HepG2 (cell line): Measurements from ENCODE around the gene ABCB9. TPM values are rescaled to one million over a fixed set of nuclear protein-coding genes. Genes with fewer than 3 reads are reported as not detected.

Experiments used
- CHCHD3 ChIP-seq: sonication (generic); formaldehyde crosslinking; IDR thresholded peaks from 2 replicates; pipeline ENCODE4 v1.8.0; 2022; ENCODE audit warnings: mild to moderate bottlenecking, missing genetic modification reagents, moderate library complexity
- DNMT3B ChIP-seq: conservative IDR thresholded peaks from 2 replicates; pipeline ENCODE4 v1.6.1; 2016; ENCODE audit warnings: missing biosample characterization, control low read depth
- E2F2 ChIP-seq: sonication (generic); formaldehyde crosslinking; IDR thresholded peaks from 2 replicates; pipeline ENCODE4 v1.4.0; 2020; ENCODE audit warnings: missing genetic modification reagents, borderline replicate concordance
- FOSL1 ChIP-seq: sonication (generic); formaldehyde crosslinking; IDR thresholded peaks from 2 replicates; pipeline ENCODE4 v1.9.0; 2021; ENCODE audit warnings: missing genetic modification reagents, borderline replicate concordance
- FOXO4 ChIP-seq: sonication (generic); formaldehyde crosslinking; conservative IDR thresholded peaks from 2 replicates; pipeline ENCODE4 v1.8.1; 2023; ENCODE audit warnings: missing genetic modification reagents
- HDAC2 ChIP-seq: sonication (generic); formaldehyde crosslinking; IDR thresholded peaks from 2 replicates; pipeline ENCODE4 v1.4.0; 2020; ENCODE audit warnings: missing genetic modification reagents
- MEIS1 ChIP-seq: sonication (generic); formaldehyde crosslinking; IDR thresholded peaks from 2 replicates; pipeline ENCODE4 v1.9.0; 2021; ENCODE audit warnings: mild to moderate bottlenecking, missing genetic modification reagents, moderate library complexity, borderline replicate concordance
- PRDM4 ChIP-seq: sonication (generic); formaldehyde crosslinking; IDR thresholded peaks from 2 replicates; pipeline ENCODE4 v1.9.0; 2021; ENCODE audit warnings: missing genetic modification reagents, borderline replicate concordance
- SRF ChIP-seq: IDR thresholded peaks from 2 replicates; pipeline ENCODE4 v1.6.1; 2011; ENCODE audit warnings: mild to moderate bottlenecking, low read depth, low read length, moderate library complexity
- ZFP62 ChIP-seq: sonication (generic); formaldehyde crosslinking; IDR thresholded peaks from 2 replicates; pipeline ENCODE4 v1.4.0; 2020; ENCODE audit warnings: missing genetic modification reagents
- ZNF230 ChIP-seq: sonication (generic); formaldehyde crosslinking; IDR thresholded peaks from 2 replicates; pipeline ENCODE4 v1.4.0; 2020; ENCODE audit warnings: mild to moderate bottlenecking, missing genetic modification reagents
- ZNF687 ChIP-seq: sonication (generic); formaldehyde crosslinking; IDR thresholded peaks from 2 replicates; pipeline ENCODE4 v1.5.1; 2020; ENCODE audit warnings: mild to moderate bottlenecking, missing genetic modification reagents, moderate library complexity
- ZNF772 ChIP-seq: sonication (generic); formaldehyde crosslinking; IDR thresholded peaks from 2 replicates; pipeline ENCODE4 v1.5.0; 2020; ENCODE audit warnings: mild to moderate bottlenecking, missing genetic modification reagents
- ZNF891 ChIP-seq: sonication (generic); formaldehyde crosslinking; IDR thresholded peaks from 2 replicates; pipeline ENCODE4 v1.5.0; 2020; ENCODE audit warnings: mild to moderate bottlenecking, missing genetic modification reagents
- polyA plus RNA-seq, 8 experiments: library from polyadenylated mRNA; depleted of rRNA in 3 of 8; stranded (reverse) in 7 of 8; unstranded in 1 of 8; fragments of >200 nt; fragmentation: Illumina TruSeq in 4 of 8; extraction: Trizol in 4 of 8; gene quantifications; 2 replicates each; pipeline versions ENCODE4 v1.2.1 to v1.2.3, GENCODE V29; 2011 to 2016; ENCODE audit warnings: low read depth in 4 of 8, missing spikeins in 1 of 8, mixed read lengths in 1 of 8; ENCODE audit not compliant: insufficient read depth in 1 of 8
- total RNA-seq, 5 experiments: library from RNA; depleted of rRNA; stranded (reverse); fragments of >200 nt; fragmentation: Illumina TruSeq; extraction: Trizol; gene quantifications; 2 replicates each; pipeline ENCODE4 v1.2.3, GENCODE V29; 2016; ENCODE audit warnings: low read depth in 1 of 5
- TF ChIP-seq, protein P1 (sequence below): sonication (generic); formaldehyde crosslinking; IDR thresholded peaks from 2 replicates; pipeline ENCODE4 v1.4.0; 2020; ENCODE audit warnings: low read depth, mild to moderate bottlenecking, missing genetic modification reagents
- TF ChIP-seq, protein P2 (sequence below): sonication (generic); formaldehyde crosslinking; IDR thresholded peaks from 2 replicates; pipeline ENCODE4 v1.8.0; 2022; ENCODE audit warnings: missing genetic modification reagents, mild to moderate bottlenecking, borderline replicate concordance

The ABCB9 gene
- total and polyA plus RNA-seq, 2 of the 13 experiments (the other 11 are each of a cell fraction or from before 2014, with no cell fraction given): 5.1 to 6.0 TPM

- TF ChIP-seq ZNF687 (CRISPR knock-in tag): peak; percentile 86
- no peak; the same call in 1 of the 2 replicates for TF ChIP-seq E2F2 (CRISPR knock-in tag)
- TF ChIP-seq PRDM4 (CRISPR knock-in tag): no peak
- peak; percentile 44; the same call in 1 of the 2 replicates for TF ChIP-seq CHCHD3 (CRISPR knock-in tag)
- no peak for TF ChIP-seq SRF
- TF ChIP-seq ZFP62: no peak
- no peak for TF ChIP-seq ZNF230 (CRISPR knock-in tag)
- peak; percentile 65; the same call in 1 of the 2 replicates for TF ChIP-seq ZNF772 (CRISPR knock-in tag)
- peak; percentile 87; the same call in 1 of the 2 replicates for TF ChIP-seq ZNF891
- no peak for TF ChIP-seq HDAC2
- TF ChIP-seq FOSL1 (CRISPR knock-in tag): no peak
- no peak for TF ChIP-seq FOXO4 (CRISPR knock-in tag)
- TF ChIP-seq MEIS1 (CRISPR knock-in tag): no peak; the same call in 1 of the 2 replicates
- TF ChIP-seq, protein P1, sequence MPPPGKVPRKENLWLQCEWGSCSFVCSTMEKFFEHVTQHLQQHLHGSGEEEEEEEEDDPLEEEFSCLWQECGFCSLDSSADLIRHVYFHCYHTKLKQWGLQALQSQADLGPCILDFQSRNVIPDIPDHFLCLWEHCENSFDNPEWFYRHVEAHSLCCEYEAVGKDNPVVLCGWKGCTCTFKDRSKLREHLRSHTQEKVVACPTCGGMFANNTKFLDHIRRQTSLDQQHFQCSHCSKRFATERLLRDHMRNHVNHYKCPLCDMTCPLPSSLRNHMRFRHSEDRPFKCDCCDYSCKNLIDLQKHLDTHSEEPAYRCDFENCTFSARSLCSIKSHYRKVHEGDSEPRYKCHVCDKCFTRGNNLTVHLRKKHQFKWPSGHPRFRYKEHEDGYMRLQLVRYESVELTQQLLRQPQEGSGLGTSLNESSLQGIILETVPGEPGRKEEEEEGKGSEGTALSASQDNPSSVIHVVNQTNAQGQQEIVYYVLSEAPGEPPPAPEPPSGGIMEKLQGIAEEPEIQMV (CRISPR knock-in tag): no peak
- TF ChIP-seq, protein P2, sequence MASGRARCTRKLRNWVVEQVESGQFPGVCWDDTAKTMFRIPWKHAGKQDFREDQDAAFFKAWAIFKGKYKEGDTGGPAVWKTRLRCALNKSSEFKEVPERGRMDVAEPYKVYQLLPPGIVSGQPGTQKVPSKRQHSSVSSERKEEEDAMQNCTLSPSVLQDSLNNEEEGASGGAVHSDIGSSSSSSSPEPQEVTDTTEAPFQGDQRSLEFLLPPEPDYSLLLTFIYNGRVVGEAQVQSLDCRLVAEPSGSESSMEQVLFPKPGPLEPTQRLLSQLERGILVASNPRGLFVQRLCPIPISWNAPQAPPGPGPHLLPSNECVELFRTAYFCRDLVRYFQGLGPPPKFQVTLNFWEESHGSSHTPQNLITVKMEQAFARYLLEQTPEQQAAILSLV: peak; percentile 70; the same call in 1 of the 2 replicates
- TF ChIP-seq DNMT3B (CRISPR knock-in tag): no peak
Observed at GRCh38 chr12:122980183-122981035, 14.1 kb upstream of the ABCB9 start, which contains the start of gene ARL6IP4 (continued).
